Caco-2 (cell line): ENCODE data around the gene TMPRSS15. TPM values are rescaled to one million over a fixed set of nuclear protein-coding genes. Genes with fewer than 3 reads are reported as not detected.

Experiments used
- BruUV-seq: library from RNA; stranded (reverse); fragments of 400-500 nt; replicated peaks from 2 replicates; lab custom pipeline; 2021; lab: Mats Ljungman, UMichigan
- CTCF ChIA-PET: fragments of 300-600 bp; sonication (Branson Sonifier 250); formaldehyde crosslinking; loops from one replicate; lab custom pipeline; 2022; ENCODE audit warnings: antibody characterized with exemption; lab: Charles Lee
- POLR2A ChIA-PET: fragments of 300-600 bp; sonication (Branson Sonifier 250); formaldehyde crosslinking; loops from one replicate; lab custom pipeline; 2022; ENCODE audit warnings: antibody characterized with exemption; lab: Charles Lee
- DNase-seq, 2 experiments: peaks; one replicate each; pipeline versions ENCODE4 v3.0.0 to v3.0.0-alpha.2; 2020 to 2022
- H3K27me3 ChIP-seq: replicated peaks from 2 replicates; pipeline ENCODE4 v1.6.0; 2011; ENCODE audit warnings: low read length; ENCODE audit not compliant: control insufficient read depth, insufficient read depth
- H3K36me3 ChIP-seq: 2 replicates; pipeline ENCODE4 v1.5.1; 2011; ENCODE audit warnings: low read length; ENCODE audit not compliant: control insufficient read depth, insufficient read depth
- H3K4me1 ChIP-seq: fragments of 250-450 bp; sonication (Bioruptor Pico); 2 replicates; pipeline ENCODE4 v1.5.1; 2020; ENCODE audit warnings: mild to moderate bottlenecking
- H3K4me3 ChIP-seq: 2 replicates; pipeline ENCODE4 v1.5.1; 2011; ENCODE audit warnings: low read depth, mild to moderate bottlenecking, control low read depth, low read length
- H3K9me3 ChIP-seq: fragments of 250-450 bp; sonication (Bioruptor Pico); 2 replicates; pipeline ENCODE4 v1.5.1; 2020; ENCODE audit warnings: mild to moderate bottlenecking, moderate library complexity
- H3K27ac Mint-ChIP-seq: one replicate; pipeline ENCODE4 v1.8.0; 2022; ENCODE audit warnings: mixed read lengths; ENCODE audit not compliant: unreplicated experiment
- H3K27me3 Mint-ChIP-seq: one replicate; pipeline ENCODE4 v1.8.0; 2022; ENCODE audit warnings: mixed read lengths; ENCODE audit not compliant: insufficient read depth, unreplicated experiment
- H3K36me3 Mint-ChIP-seq: one replicate; pipeline ENCODE4 v1.8.0; 2022; ENCODE audit warnings: mild to moderate bottlenecking, mixed read lengths; ENCODE audit not compliant: insufficient read depth, unreplicated experiment
- H3K4me1 Mint-ChIP-seq: one replicate; pipeline ENCODE4 v1.8.0; 2022; ENCODE audit warnings: low read depth, mixed read lengths; ENCODE audit not compliant: unreplicated experiment
- H3K4me3 Mint-ChIP-seq: one replicate; pipeline ENCODE4 v1.8.0; 2022; ENCODE audit warnings: mild to moderate bottlenecking, moderate library complexity, mixed read lengths; ENCODE audit not compliant: unreplicated experiment
- H3K9me3 Mint-ChIP-seq: one replicate; pipeline ENCODE4 v1.8.0; 2022; ENCODE audit warnings: mixed read lengths; ENCODE audit not compliant: unreplicated experiment
- intact Hi-C: fragments of 100-400 bp; cut with micrococcal nuclease; formaldehyde crosslinking; loops from one replicate; pipeline ENCODE4 v1.10.0; 2022; ENCODE audit not compliant: unreplicated experiment
- total RNA-seq: library from RNA; stranded (reverse); gene quantifications from 2 replicates; pipeline ENCODE4 v1.2.3, GENCODE V29; 2022
- TF ChIP-seq, protein P1 (sequence below), 2 experiments: fragments of 200-600 bp in 1 of 2; IDR thresholded peaks; 1 replicate in 1 of 2; 2 replicates in 1 of 2; pipeline versions ENCODE4 v1.5.1 to v1.8.0; 2011 to 2022; ENCODE audit warnings: antibody characterized with exemption in 1 of 2, control low read depth in 1 of 2, inconsistent platforms in 1 of 2, low read depth in 1 of 2, low read length in 1 of 2, mild to moderate bottlenecking in 1 of 2, moderate library complexity in 1 of 2; ENCODE audit not compliant: insufficient read depth in 1 of 2, severe bottlenecking in 1 of 2, unreplicated experiment in 1 of 2

Gene TMPRSS15
- total RNA-seq, 1 experiment from 2014 or later = not detected

- BruUV-seq = no TSS peak
- no peaks in the 10 kb centered on the region for H3K27me3 Mint-ChIP-seq
- no peaks in the 10 kb centered on the region for H3K9me3 Mint-ChIP-seq
- Histone ChIP-seq H3K36me3 (no peaks in the 10 kb centered on the region), H3K9me3 (no peaks in the 10 kb centered on the region), H3K4me1 (no peaks in the 10 kb centered on the region), H3K4me3 (no peak overlapping the region), H3K27me3 (no peaks in the 10 kb centered on the region)
- no peak for DNase-seq
- CTCF ChIA-PET = no interaction called here
- no peaks in the 10 kb centered on the region for H3K36me3 Mint-ChIP-seq
- intact Hi-C loops = no loop called here
- TF ChIP-seq, protein P1, sequence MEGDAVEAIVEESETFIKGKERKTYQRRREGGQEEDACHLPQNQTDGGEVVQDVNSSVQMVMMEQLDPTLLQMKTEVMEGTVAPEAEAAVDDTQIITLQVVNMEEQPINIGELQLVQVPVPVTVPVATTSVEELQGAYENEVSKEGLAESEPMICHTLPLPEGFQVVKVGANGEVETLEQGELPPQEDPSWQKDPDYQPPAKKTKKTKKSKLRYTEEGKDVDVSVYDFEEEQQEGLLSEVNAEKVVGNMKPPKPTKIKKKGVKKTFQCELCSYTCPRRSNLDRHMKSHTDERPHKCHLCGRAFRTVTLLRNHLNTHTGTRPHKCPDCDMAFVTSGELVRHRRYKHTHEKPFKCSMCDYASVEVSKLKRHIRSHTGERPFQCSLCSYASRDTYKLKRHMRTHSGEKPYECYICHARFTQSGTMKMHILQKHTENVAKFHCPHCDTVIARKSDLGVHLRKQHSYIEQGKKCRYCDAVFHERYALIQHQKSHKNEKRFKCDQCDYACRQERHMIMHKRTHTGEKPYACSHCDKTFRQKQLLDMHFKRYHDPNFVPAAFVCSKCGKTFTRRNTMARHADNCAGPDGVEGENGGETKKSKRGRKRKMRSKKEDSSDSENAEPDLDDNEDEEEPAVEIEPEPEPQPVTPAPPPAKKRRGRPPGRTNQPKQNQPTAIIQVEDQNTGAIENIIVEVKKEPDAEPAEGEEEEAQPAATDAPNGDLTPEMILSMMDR (IDR thresholded peaks at IDR 0.05; ENCODE audit: insufficient read depth in 1 of 2, low read depth in 1 of 2, low read length in 1 of 2, severe bottlenecking in 1 of 2, unreplicated experiment in 1 of 2) = no peak
- POLR2A ChIA-PET = no interaction called here
- H3K4me1 Mint-ChIP-seq = no peaks in the 10 kb centered on the region
- no peak overlapping the region for H3K27ac Mint-ChIP-seq
- no peak overlapping the region for H3K4me3 Mint-ChIP-seq
Measured at GRCh38 chr21:18245464-18245967, 158.1 kb downstream of the TMPRSS15 start.

- Histone ChIP-seq H3K27me3 (no peaks in the 10 kb centered on the region), H3K4me3 (no peak within 1 kb of the TSS), H3K9me3 (no peaks in the 10 kb centered on the region), H3K4me1 (no peaks in the 10 kb centered on the region), H3K36me3 (no peaks in the 10 kb centered on the region)
- Mint-ChIP-seq H3K36me3 (no peaks in the 10 kb centered on the region), H3K4me3 (no peak within 1 kb of the TSS), H3K4me1 (no peaks in the 10 kb centered on the region), H3K27ac (no peak within 1 kb of the TSS), H3K9me3 (no peaks in the 10 kb centered on the region), H3K27me3 (no peaks in the 10 kb centered on the region)
- no peak for DNase-seq
- CTCF ChIA-PET = no interaction called here
- no TSS peak for BruUV-seq
- TF ChIP-seq, protein P1 (IDR thresholded peaks at IDR 0.05; ENCODE audit: insufficient read depth in 1 of 2, low read depth in 1 of 2, low read length in 1 of 2, severe bottlenecking in 1 of 2, unreplicated experiment in 1 of 2) = no peak
- POLR2A ChIA-PET = no interaction called here
- intact Hi-C loops = no loop called here
Measured at GRCh38 chr21:18244671-18245463, 158.7 kb downstream of the TMPRSS15 start, which contains the start of gene CHODL. Gene CHODL, plus strand, starts transcription at chr21:18244833. Its CDS starts 391 bp downstream, at chr21:18245224.

GRCh38 chr21:18235545-18235944, 168.0 kb downstream of the TMPRSS15 start:
- intact Hi-C loops = no loop called here
- Mint-ChIP-seq H3K9me3 (no peaks in the 10 kb centered on the region), H3K27me3 (no peaks in the 10 kb centered on the region), H3K36me3 (no peaks in the 10 kb centered on the region), H3K27ac (no peak overlapping the region), H3K4me3 (no peak overlapping the region), H3K4me1 (no peaks in the 10 kb centered on the region)
- Histone ChIP-seq H3K36me3 (no peaks in the 10 kb centered on the region), H3K27me3 (no peaks in the 10 kb centered on the region), H3K9me3 (no peaks in the 10 kb centered on the region), H3K4me1 (no peaks in the 10 kb centered on the region), H3K4me3 (no peak overlapping the region)
- DNase-seq = no peak
- CTCF ChIA-PET = no interaction called here
- POLR2A ChIA-PET = no interaction called here
- TF ChIP-seq, protein P1 (IDR thresholded peaks at IDR 0.05; ENCODE audit: insufficient read depth in 1 of 2, low read depth in 1 of 2, low read length in 1 of 2, severe bottlenecking in 1 of 2, unreplicated experiment in 1 of 2) = no peak
- no TSS peak for BruUV-seq
